Suprapubic skin (tissue), 4 donors: ENCODE data around the gene TEK.

Source experiments
- CTCF ChIP-seq, 2 donors: fragments of 200-600 bp in 1 of 2; fragments of 450-650 bp in 1 of 2; sonication (generic) in 1 of 2; IDR thresholded peaks; one replicate each; pipeline ENCODE4 v1.5.1; 2016 to 2019; ENCODE audit warnings: antibody characterized with exemption in 2 of 2, mild to moderate bottlenecking in 1 of 2, moderate library complexity in 1 of 2
- EP300 ChIP-seq: sonication (generic); formaldehyde crosslinking; IDR thresholded peaks from one replicate; pipeline ENCODE4 v1.6.1; 2017; ENCODE audit warnings: antibody characterized with exemption
- POLR2A ChIP-seq, 2 donors: fragments of 450-650 bp; IDR thresholded peaks; one replicate each; pipeline ENCODE4 v1.6.1; 2017; ENCODE audit warnings: antibody characterized with exemption in 2 of 2, mild to moderate bottlenecking in 2 of 2, moderate library complexity in 2 of 2
- POLR2AphosphoS5 ChIP-seq, 3 donors: sonication (generic); formaldehyde crosslinking; IDR thresholded peaks; one replicate each; pipeline ENCODE4 v1.6.1; 2017; ENCODE audit warnings: antibody characterized with exemption in 3 of 3

GRCh38 chr9:27210588-27210987 lies 101.6 kb downstream of the TEK start:
- TF ChIP-seq CTCF (IDR thresholded peaks at IDR 0.05): no peak
- TF ChIP-seq POLR2AphosphoS5 (IDR thresholded peaks at IDR 0.05): no peak
- TF ChIP-seq POLR2A (IDR thresholded peaks at IDR 0.05): no peak
- no peak for TF ChIP-seq EP300
